Heart left ventricle (tissue), 13 donors: ENCODE measurements around the gene OSBPL10.
"Not testable (repeated sequence)": the region's sequence is repeated elsewhere in the genome, so short reads cannot be mapped to it uniquely, and the experiment has no call there.

Experiments used
- POLR2A ChIP-seq, 2 donors: fragments of 450-650 bp; IDR thresholded peaks; one replicate each; pipeline ENCODE4 v1.6.1; 2017; ENCODE audit warnings: antibody characterized with exemption in 2 of 2, mild to moderate bottlenecking in 2 of 2, moderate library complexity in 2 of 2
- TF ChIP-seq, protein P1 (sequence below), 12 donors: fragments of 200-600 bp; sonication (generic) in 4 of 12; IDR thresholded peaks; one replicate each; pipeline versions ENCODE4 v1.5.0 to v1.8.0; 2018 to 2022; ENCODE audit warnings: antibody characterized with exemption in 12 of 12, mild to moderate bottlenecking in 5 of 12
- donor health status: ischemic (EF 13 %, LVEDD 7.1; RV severe dilation, severe dysfunction).
- donor health status: DM: no; HTN: yes; CAD: no.
- donor health status: DM: no; HTN: no; CAD: no.
- donor health status: ischemic (EF 25% LVEDD 6.9; RV normal size, moderate dysfunction).
- donor health status: ischemic (EF 25% LVEDD 5.7; RV mildly dilated, moderate dysfunction).
- donor health status: ischemic (EF 35%, LVEDD 5.7; RV mildly dilated, moderate dysfunction).
- donor health status: nonischemic (EF 11% LVEDD 7.7; RV severe dilation, severe dysfunction).
- donor health status: DM: yes; HTN: yes; CAD: no.
- donor health status: PGD.
- donor health status: ischemic (EF 29% LVEDD 5.4; RV normal size, mild dysfunction).
- donor health status: nonischemic (EF 23%, LVEDD 6.1; RV moderate dilation, normal function).

GRCh38 chr3:31995026-31995425 is 14.0 kb upstream of the OSBPL10 start:
- TF ChIP-seq, protein P1, sequence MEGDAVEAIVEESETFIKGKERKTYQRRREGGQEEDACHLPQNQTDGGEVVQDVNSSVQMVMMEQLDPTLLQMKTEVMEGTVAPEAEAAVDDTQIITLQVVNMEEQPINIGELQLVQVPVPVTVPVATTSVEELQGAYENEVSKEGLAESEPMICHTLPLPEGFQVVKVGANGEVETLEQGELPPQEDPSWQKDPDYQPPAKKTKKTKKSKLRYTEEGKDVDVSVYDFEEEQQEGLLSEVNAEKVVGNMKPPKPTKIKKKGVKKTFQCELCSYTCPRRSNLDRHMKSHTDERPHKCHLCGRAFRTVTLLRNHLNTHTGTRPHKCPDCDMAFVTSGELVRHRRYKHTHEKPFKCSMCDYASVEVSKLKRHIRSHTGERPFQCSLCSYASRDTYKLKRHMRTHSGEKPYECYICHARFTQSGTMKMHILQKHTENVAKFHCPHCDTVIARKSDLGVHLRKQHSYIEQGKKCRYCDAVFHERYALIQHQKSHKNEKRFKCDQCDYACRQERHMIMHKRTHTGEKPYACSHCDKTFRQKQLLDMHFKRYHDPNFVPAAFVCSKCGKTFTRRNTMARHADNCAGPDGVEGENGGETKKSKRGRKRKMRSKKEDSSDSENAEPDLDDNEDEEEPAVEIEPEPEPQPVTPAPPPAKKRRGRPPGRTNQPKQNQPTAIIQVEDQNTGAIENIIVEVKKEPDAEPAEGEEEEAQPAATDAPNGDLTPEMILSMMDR (IDR thresholded peaks at IDR 0.05) = not testable (repeated sequence)
- TF ChIP-seq POLR2A (IDR thresholded peaks at IDR 0.05) = not testable (repeated sequence)
